Esophagus squamous epithelium (tissue), 5 donors: Measurements from ENCODE around the gene HOATZ. TPM values are rescaled to one million over a fixed set of nuclear protein-coding genes. Genes with fewer than 3 reads are reported as not detected.

Experiments used
- DNase-seq: peaks from one replicate; lab custom pipeline; 2025; lab: John Stamatoyannopoulos, UW
- H3K27ac ChIP-seq, 4 donors: fragments of 200-600 bp; sonication (generic); one replicate each; pipeline ENCODE4 v1.5.1; 2016 to 2019; ENCODE audit warnings: mild to moderate bottlenecking in 1 of 4
- H3K27me3 ChIP-seq, 4 donors: fragments of 200-600 bp; sonication (generic); 1 replicate in 3 of 4; 2 replicates in 1 of 4; pipeline versions ENCODE4 v1.5.1 to v1.6.0; 2017 to 2021; ENCODE audit warnings: antibody characterized with exemption in 1 of 4
- H3K36me3 ChIP-seq, 3 donors: fragments of 200-600 bp; sonication (generic); one replicate each; pipeline ENCODE4 v1.5.1; 2016 to 2019
- H3K4me1 ChIP-seq, 3 donors: fragments of 200-600 bp; sonication (generic); one replicate each; pipeline ENCODE4 v1.5.1; 2017 to 2019
- H3K4me3 ChIP-seq, 4 donors: fragments of 200-600 bp; sonication (generic); 1 replicate in 3 of 4; 2 replicates in 1 of 4; pipeline ENCODE4 v1.5.1; 2016 to 2019; ENCODE audit warnings: mild to moderate bottlenecking in 2 of 4, moderate library complexity in 1 of 4
- H3K9me3 ChIP-seq, 3 donors: fragments of 200-600 bp; sonication (generic); one replicate each; pipeline ENCODE4 v1.5.1; 2016 to 2019
- POLR2A ChIP-seq, 4 donors: fragments of 450-650 bp; IDR thresholded peaks; one replicate each; pipeline ENCODE4 v1.6.1; 2017; ENCODE audit warnings: antibody characterized with exemption in 4 of 4, mild to moderate bottlenecking in 4 of 4, moderate library complexity in 3 of 4
- WGBS, 2 donors: methylation state at CpG; one replicate each; pipeline ENCODE4 v1.1.5; 2018; 5-methylcytosine and 5-hydroxymethylcytosine counted together
- intact Hi-C: fragments of 100-400 bp; cut with DNase I; formaldehyde crosslinking; loops from one replicate; pipeline ENCODE4 v1.15.0; 2022
- total RNA-seq, 4 donors: library from RNA; depleted of rRNA; stranded (reverse); fragments of >200 nt; gene quantifications; one replicate each; pipeline ENCODE4 v1.1.0, GENCODE V29; 2016
- TF ChIP-seq, protein P1 (sequence below), 6 experiments: fragments of 450-650 bp in 4 of 6; fragments of 200-600 bp in 2 of 6; sonication (generic) in 2 of 6; IDR thresholded peaks; one replicate each; pipeline ENCODE4 v1.5.1; 2016 to 2019; ENCODE audit warnings: antibody characterized with exemption in 6 of 6, mild to moderate bottlenecking in 4 of 6, moderate library complexity in 4 of 6
- donor health status: DM: yes; HTN: yes; CAD: no.

The HOATZ gene
- total RNA-seq, 4 donors from 2014 or later, result not detected

DNA sequence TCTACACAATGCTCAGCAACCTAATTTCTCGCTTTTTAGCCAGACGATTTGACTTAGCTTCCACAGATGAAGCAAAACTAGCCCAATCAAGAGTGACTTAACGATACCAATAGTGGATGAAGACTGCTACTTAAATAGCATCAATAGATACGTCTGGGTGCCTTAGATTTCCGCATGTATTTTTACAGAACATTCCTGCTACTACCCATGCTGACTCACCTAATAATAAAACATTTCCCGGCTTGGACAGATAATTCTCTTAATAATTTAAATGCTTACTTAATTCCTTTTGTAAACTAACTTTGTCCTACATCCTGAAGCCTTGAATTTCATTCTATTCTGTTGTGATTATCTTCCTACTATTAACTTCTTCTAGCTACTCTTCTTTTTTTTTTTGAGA lies 20.7 kb downstream of the HOATZ start:
- Histone ChIP-seq H3K27me3 (peaks cover 0 to 48% (median 0%) of the 10 kb centered on the region in 4 donors), H3K4me3 (no peak overlapping the region), H3K27ac (no peak overlapping the region), H3K4me1 (peaks cover 4 to 33% (median 9%) of the 10 kb centered on the region in 3 donors), H3K36me3 (no peaks in the 10 kb centered on the region), H3K9me3 (no peaks in the 10 kb centered on the region)
- 78 to 82% methylated on average over 6 of the region's 6 CpGs for WGBS, 2 donors
- DNase-seq, result no peak
- intact Hi-C loops, result no loop called here
- TF ChIP-seq, protein P1, sequence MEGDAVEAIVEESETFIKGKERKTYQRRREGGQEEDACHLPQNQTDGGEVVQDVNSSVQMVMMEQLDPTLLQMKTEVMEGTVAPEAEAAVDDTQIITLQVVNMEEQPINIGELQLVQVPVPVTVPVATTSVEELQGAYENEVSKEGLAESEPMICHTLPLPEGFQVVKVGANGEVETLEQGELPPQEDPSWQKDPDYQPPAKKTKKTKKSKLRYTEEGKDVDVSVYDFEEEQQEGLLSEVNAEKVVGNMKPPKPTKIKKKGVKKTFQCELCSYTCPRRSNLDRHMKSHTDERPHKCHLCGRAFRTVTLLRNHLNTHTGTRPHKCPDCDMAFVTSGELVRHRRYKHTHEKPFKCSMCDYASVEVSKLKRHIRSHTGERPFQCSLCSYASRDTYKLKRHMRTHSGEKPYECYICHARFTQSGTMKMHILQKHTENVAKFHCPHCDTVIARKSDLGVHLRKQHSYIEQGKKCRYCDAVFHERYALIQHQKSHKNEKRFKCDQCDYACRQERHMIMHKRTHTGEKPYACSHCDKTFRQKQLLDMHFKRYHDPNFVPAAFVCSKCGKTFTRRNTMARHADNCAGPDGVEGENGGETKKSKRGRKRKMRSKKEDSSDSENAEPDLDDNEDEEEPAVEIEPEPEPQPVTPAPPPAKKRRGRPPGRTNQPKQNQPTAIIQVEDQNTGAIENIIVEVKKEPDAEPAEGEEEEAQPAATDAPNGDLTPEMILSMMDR (IDR thresholded peaks at IDR 0.05), result no peak
- TF ChIP-seq POLR2A (IDR thresholded peaks at IDR 0.05), result no peak

DNA sequence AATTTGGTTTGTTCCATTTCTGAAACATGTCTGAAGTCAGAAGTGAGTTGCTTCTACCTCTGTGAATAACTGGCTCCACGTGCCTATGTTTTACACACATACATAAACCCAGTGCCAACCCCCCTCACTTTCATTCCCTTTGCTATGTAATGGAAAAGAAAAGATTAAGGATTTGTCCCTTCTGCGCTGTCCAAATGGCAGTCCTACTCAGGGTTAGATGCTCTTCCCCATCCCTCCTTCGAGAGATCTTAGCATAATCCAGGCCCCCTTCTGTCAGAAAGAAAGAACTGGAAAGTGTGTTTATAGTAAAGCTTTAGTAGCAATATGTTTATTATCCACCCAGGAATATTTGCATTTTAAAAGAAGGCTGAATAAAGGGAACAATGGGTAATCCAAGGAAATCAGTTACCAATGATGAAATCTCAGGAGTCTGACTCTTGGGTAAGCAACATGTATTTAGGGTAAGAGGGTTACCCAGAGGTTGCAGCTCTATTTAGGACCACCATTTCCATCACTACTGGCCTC lies 22.8 kb downstream of the HOATZ start:
- peaks cover 14 to 31% (median 22%) of the 10 kb centered on the region in 3 donors for H3K4me1 ChIP-seq
- intact Hi-C loops, result no loop called here
- H3K9me3 ChIP-seq, result no peaks in the 10 kb centered on the region
- TF ChIP-seq, protein P1 (IDR thresholded peaks at IDR 0.05), result no peak
- TF ChIP-seq POLR2A (IDR thresholded peaks at IDR 0.05), result no peak
- H3K27ac ChIP-seq, result no peak overlapping the region
- no peak for DNase-seq
- H3K36me3 ChIP-seq, result no peaks in the 10 kb centered on the region
- peaks cover 0 to 67% (median 3%) of the 10 kb centered on the region in 4 donors for H3K27me3 ChIP-seq
- WGBS, 2 donors, result 77 to 84% methylated on average over 3 of the region's 3 CpGs
- no peak overlapping the region for H3K4me3 ChIP-seq

DNA sequence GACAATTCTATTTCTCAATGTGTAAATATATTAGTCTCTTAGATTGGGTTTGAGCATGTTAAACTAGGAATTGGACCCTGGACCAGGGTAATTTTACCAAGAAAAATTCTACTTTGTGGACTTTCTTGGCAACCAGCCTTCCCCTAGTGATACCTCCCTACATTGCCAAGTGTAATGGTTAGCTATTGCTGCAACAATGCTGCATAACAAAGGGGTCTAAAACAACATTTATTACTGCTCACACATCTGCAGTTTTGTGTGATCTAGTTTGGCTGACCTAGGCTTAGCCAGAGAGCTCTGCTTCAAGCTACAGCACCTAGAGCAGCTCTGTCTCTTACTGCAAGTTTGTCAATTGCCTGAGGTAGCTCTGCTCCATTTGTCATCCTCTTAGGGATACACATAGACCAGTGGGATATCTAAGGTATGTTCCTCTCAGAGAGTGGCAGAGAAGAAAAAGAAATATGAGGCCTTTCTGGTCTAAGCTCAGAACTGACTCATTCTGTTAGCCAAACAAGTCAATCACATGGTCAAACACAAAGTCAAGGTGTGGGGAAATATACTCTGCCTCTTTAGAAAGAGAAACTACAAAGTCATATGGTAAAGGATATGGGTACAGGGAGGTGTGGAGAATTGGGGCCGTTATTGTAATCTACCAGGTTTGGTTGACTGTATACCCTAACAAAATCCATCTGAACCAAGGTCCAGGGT lies 24.0 kb downstream of the HOATZ start:
- peaks cover 0 to 65% (median 3%) of the 10 kb centered on the region in 4 donors for H3K27me3 ChIP-seq
- 76 to 77% methylated on average over 1 of the region's 1 CpG for WGBS, 2 donors
- TF ChIP-seq, protein P1 (IDR thresholded peaks at IDR 0.05), result no peak
- no peak for TF ChIP-seq POLR2A (IDR thresholded peaks at IDR 0.05)
- no peak overlapping the region for H3K4me3 ChIP-seq
- no peaks in the 10 kb centered on the region for H3K9me3 ChIP-seq
- H3K4me1 ChIP-seq, result peaks cover 14 to 30% (median 22%) of the 10 kb centered on the region in 3 donors
- no peaks in the 10 kb centered on the region for H3K36me3 ChIP-seq
- H3K27ac ChIP-seq, result no peak overlapping the region
- intact Hi-C loops, result no loop called here
- DNase-seq, result no peak

DNA sequence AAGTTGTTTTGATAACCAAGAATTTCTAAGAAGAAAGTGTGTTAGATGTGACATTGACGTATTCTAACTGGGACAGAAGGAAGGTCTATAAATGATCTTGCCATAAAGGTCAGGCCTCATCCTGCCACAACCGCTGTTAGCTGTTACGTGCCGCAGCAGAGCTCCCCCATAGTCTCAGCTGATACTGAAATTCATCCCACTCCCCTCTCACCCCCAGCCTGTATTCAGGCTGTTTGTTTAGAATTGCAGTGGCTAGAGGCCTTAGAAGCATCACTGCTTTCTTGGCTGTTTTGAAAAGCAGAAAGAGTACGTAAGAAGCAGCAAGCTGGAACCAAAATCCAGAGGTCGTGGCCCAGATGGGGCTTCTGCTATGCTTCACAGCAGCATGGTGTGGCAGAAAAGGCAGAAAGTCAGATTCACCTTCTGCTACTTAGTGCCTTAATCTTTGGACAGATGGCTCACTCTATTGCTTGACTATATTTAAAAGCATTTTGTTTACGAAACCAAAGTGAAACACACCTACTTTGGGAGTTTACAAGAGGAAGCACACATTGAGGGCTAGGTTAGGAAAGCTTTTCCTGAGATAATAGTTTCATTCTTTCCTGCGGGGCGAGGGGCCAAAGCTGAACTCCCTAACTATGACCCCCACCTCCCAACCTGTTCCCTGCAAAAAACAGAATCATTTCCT lies 25.0 kb downstream of the HOATZ start:
- Histone ChIP-seq H3K4me3 (peak overlapping the region in 3 of 4 donors; percentile 48 to 76 (median 60)), H3K27ac (peak overlapping the region in 3 of 4 donors; percentile 27 to 80 (median 44)), H3K27me3 (peaks cover 0 to 57% (median 3%) of the 10 kb centered on the region in 4 donors), H3K36me3 (no peaks in the 10 kb centered on the region), H3K4me1 (peaks cover 14 to 30% (median 22%) of the 10 kb centered on the region in 3 donors), H3K9me3 (no peaks in the 10 kb centered on the region)
- intact Hi-C loops, result no loop called here
- DNase-seq, result no peak
- TF ChIP-seq POLR2A (IDR thresholded peaks at IDR 0.05), result no peak
- TF ChIP-seq, protein P1 (IDR thresholded peaks at IDR 0.05), result no peak
- 72 to 85% methylated on average over 9 of the region's 9 CpGs for WGBS, 2 donors
